IMR-90 (cell line): ENCODE data around the gene TIPRL. TPM values are rescaled to one million over a fixed set of nuclear protein-coding genes. Genes with fewer than 3 reads are reported as not detected.

Source experiments
- ATAC-seq: fragments of 200-7000 bp; cut with Tn5 transposase; 2 replicates; pipeline ENCODE4 v1.9.1; 2020; ENCODE audit warnings: low read depth, mild to moderate bottlenecking, moderate library complexity
- BruUV-seq: library from RNA; stranded (reverse); fragments of 400-500 nt; replicated peaks from 2 replicates; lab custom pipeline; 2021; lab: Mats Ljungman, UMichigan
- CTCF ChIA-PET: fragments of 300-600 bp; formaldehyde crosslinking; extraction: SDS; loops from one replicate; lab custom pipeline; 2021; ENCODE audit warnings: antibody characterized with exemption; lab: Yijun Ruan, JAX
- POLR2A ChIA-PET: fragments of 300-600 bp; sonication (Branson Sonifier 250); formaldehyde crosslinking; loops from one replicate; lab custom pipeline; 2022; ENCODE audit warnings: antibody characterized with exemption; ENCODE audit not compliant: unreplicated experiment; lab: Charles Lee
- DNase-seq: peaks from one replicate; pipeline ENCODE4 v3.0.0; 2013
- H2AFZ ChIP-seq: replicated peaks from 2 replicates; pipeline ENCODE3; 2013; ENCODE audit warnings: low read length, mild to moderate bottlenecking; ENCODE audit not compliant: poor library complexity
- H2AK5ac ChIP-seq: 2 replicates; pipeline ENCODE4 v1.6.1; 2013; ENCODE audit warnings: low read depth, low read length, inconsistent platforms
- H2AK9ac ChIP-seq: replicated peaks from 2 replicates; pipeline ENCODE3; 2013; ENCODE audit warnings: mild to moderate bottlenecking, low read depth, low read length, moderate library complexity; ENCODE audit not compliant: poor library complexity
- H2BK120ac ChIP-seq: 2 replicates; pipeline ENCODE4 v1.6.1; 2013; ENCODE audit warnings: low read depth, low read length, inconsistent platforms
- H2BK15ac ChIP-seq: 3 replicates; pipeline ENCODE4 v1.6.1; 2013; ENCODE audit warnings: low read depth, low read length, inconsistent platforms
- H2BK20ac ChIP-seq: 2 replicates; pipeline ENCODE4 v1.6.1; 2013; ENCODE audit warnings: low read depth, mild to moderate bottlenecking, inconsistent platforms, low read length, moderate library complexity
- H2BK5ac ChIP-seq: 2 replicates; pipeline ENCODE4 v1.6.1; 2013; ENCODE audit warnings: mild to moderate bottlenecking, low read depth, low read length, inconsistent platforms; ENCODE audit not compliant: poor library complexity, severe bottlenecking
- H3K14ac ChIP-seq: replicated peaks from 2 replicates; pipeline ENCODE4 v1.6.1; 2013; ENCODE audit warnings: low read depth, low read length, inconsistent platforms
- H3K18ac ChIP-seq: 2 replicates; pipeline ENCODE4 v1.6.1; 2013; ENCODE audit warnings: low read depth, low read length, control low read depth
- H3K23ac ChIP-seq: 2 replicates; pipeline ENCODE4 v1.6.1; 2013; ENCODE audit warnings: low read depth, low read length, inconsistent platforms
- H3K27ac ChIP-seq: 2 replicates; pipeline ENCODE4 v1.5.1; 2013; ENCODE audit warnings: mild to moderate bottlenecking, control low read depth, low read length; ENCODE audit not compliant: insufficient read depth
- H3K27me3 ChIP-seq: 2 replicates; pipeline ENCODE4 v1.6.1; 2013; ENCODE audit warnings: low read length; ENCODE audit not compliant: control insufficient read depth, insufficient read depth
- H3K36me3 ChIP-seq: 2 replicates; pipeline ENCODE4 v1.6.1; 2013; ENCODE audit warnings: low read length, mixed read lengths; ENCODE audit not compliant: control insufficient read depth, insufficient read depth
- H3K4ac ChIP-seq: 2 replicates; pipeline ENCODE4 v1.6.1; 2013; ENCODE audit warnings: low read depth, low read length, inconsistent platforms
- H3K4me1 ChIP-seq: 2 replicates; pipeline ENCODE4 v1.6.1; 2013; ENCODE audit warnings: low read length, mixed read lengths; ENCODE audit not compliant: control insufficient read depth, insufficient read depth
- H3K4me2 ChIP-seq: 2 replicates; pipeline ENCODE4 v1.6.1; 2013; ENCODE audit warnings: low read depth, mild to moderate bottlenecking, control low read depth, low read length, moderate library complexity
- H3K4me3 ChIP-seq: 2 replicates; pipeline ENCODE4 v1.5.1; 2013; ENCODE audit warnings: low read depth, mild to moderate bottlenecking, control low read depth, low read length, moderate library complexity; ENCODE audit not compliant: insufficient read depth
- H3K56ac ChIP-seq: 2 replicates; pipeline ENCODE4 v1.6.1; 2013; ENCODE audit warnings: low read length, inconsistent platforms; ENCODE audit not compliant: insufficient read depth; ENCODE audit errors: extremely low read depth
- H3K79me1 ChIP-seq, 2 experiments: 2 replicates each; pipeline ENCODE4 v1.6.1; 2013; ENCODE audit warnings: low read length in 2 of 2, inconsistent platforms in 1 of 2, low read depth in 1 of 2
- H3K9ac ChIP-seq: 2 replicates; pipeline ENCODE4 v1.6.1; 2013; ENCODE audit warnings: low read depth, low read length, control low read depth
- H3K9me1 ChIP-seq: 2 replicates; pipeline ENCODE4 v1.6.1; 2013; ENCODE audit warnings: low read length, inconsistent platforms; ENCODE audit not compliant: insufficient read depth
- H3K9me3 ChIP-seq: 2 replicates; pipeline ENCODE4 v1.6.1; 2013; ENCODE audit warnings: low read length; ENCODE audit not compliant: control insufficient read depth, insufficient read depth
- H4K20me1 ChIP-seq: 2 replicates; pipeline ENCODE4 v1.6.1; 2013; ENCODE audit warnings: low read length, inconsistent platforms; ENCODE audit not compliant: insufficient read depth
- H4K5ac ChIP-seq: 2 replicates; pipeline ENCODE4 v1.6.1; 2013; ENCODE audit warnings: mild to moderate bottlenecking, low read depth, low read length, control low read depth
- H4K8ac ChIP-seq, 2 experiments: 2 replicates each; pipeline ENCODE4 v1.6.1; 2013; ENCODE audit warnings: low read depth in 2 of 2, low read length in 2 of 2, control low read depth in 1 of 2, inconsistent platforms in 1 of 2
- H4K91ac ChIP-seq: 2 replicates; pipeline ENCODE4 v1.6.1; 2013; ENCODE audit warnings: low read depth, low read length, inconsistent platforms; ENCODE audit not compliant: insufficient read depth
- BHLHE40 ChIP-seq: fragments of 150-350 bp; IDR thresholded peaks from 2 replicates; pipeline ENCODE4 v1.6.1; 2016; ENCODE audit warnings: mild to moderate bottlenecking, low read depth, low read length
- CEBPB ChIP-seq: IDR thresholded peaks from 2 replicates; pipeline ENCODE4 v1.6.1; 2012; ENCODE audit warnings: low read depth, low read length, improper control_type of control experiment
- CHD1 ChIP-seq: IDR thresholded peaks from 2 replicates; pipeline ENCODE4 v1.6.1; 2012; ENCODE audit warnings: low read depth, low read length, improper control_type of control experiment
- CTCF ChIP-seq: conservative IDR thresholded peaks from 2 replicates; pipeline ENCODE4 v1.5.1; 2012; ENCODE audit warnings: mild to moderate bottlenecking, low read depth, low read length, improper control_type of control experiment
- ELK1 ChIP-seq: fragments of 150-350 bp; IDR thresholded peaks from 2 replicates; pipeline ENCODE4 v1.6.1; 2016; ENCODE audit warnings: low read depth, mild to moderate bottlenecking, low read length, moderate library complexity, borderline replicate concordance
- FOS ChIP-seq: fragments of 150-350 bp; IDR thresholded peaks from 2 replicates; pipeline ENCODE4 v1.6.1; 2016; ENCODE audit warnings: low read depth, low read length
- MAFK ChIP-seq: IDR thresholded peaks from 2 replicates; pipeline ENCODE4 v1.6.1; 2012; ENCODE audit warnings: low read depth, low read length, improper control_type of control experiment
- MAZ ChIP-seq: IDR thresholded peaks from 2 replicates; pipeline ENCODE4 v1.6.1; 2012; ENCODE audit warnings: low read depth, mild to moderate bottlenecking, low read length, improper control_type of control experiment, moderate library complexity, borderline replicate concordance
- MXI1 ChIP-seq: IDR thresholded peaks from 2 replicates; pipeline ENCODE4 v1.6.1; 2012; ENCODE audit warnings: low read depth, mild to moderate bottlenecking, low read length, moderate library complexity, borderline replicate concordance
- NFE2L2 ChIP-seq: fragments of 150-350 bp; IDR thresholded peaks from 2 replicates; pipeline ENCODE4 v1.6.1; 2016; ENCODE audit warnings: low read depth, mild to moderate bottlenecking, low read length
- POLR2A ChIP-seq: IDR thresholded peaks from 2 replicates; pipeline ENCODE4 v1.6.1; 2012; ENCODE audit warnings: mild to moderate bottlenecking, low read depth, low read length
- RAD21 ChIP-seq: IDR thresholded peaks from 2 replicates; pipeline ENCODE4 v1.6.1; 2012; ENCODE audit warnings: low read length, improper control_type of control experiment
- RCOR1 ChIP-seq: IDR thresholded peaks from 2 replicates; pipeline ENCODE4 v1.6.1; 2012; ENCODE audit warnings: mild to moderate bottlenecking, low read length, improper control_type of control experiment; ENCODE audit not compliant: insufficient replicate concordance
- RFX5 ChIP-seq: IDR thresholded peaks from 2 replicates; pipeline ENCODE4 v1.8.0; 2012; ENCODE audit warnings: low read depth, mild to moderate bottlenecking, low read length, moderate library complexity
- SMC3 ChIP-seq: fragments of 150-350 bp; IDR thresholded peaks from 2 replicates; pipeline ENCODE4 v1.6.1; 2016; ENCODE audit warnings: low read depth, mild to moderate bottlenecking, antibody characterized with exemption, low read length, moderate library complexity
- USF2 ChIP-seq: fragments of 150-350 bp; IDR thresholded peaks from 2 replicates; pipeline ENCODE4 v1.6.1; 2017; ENCODE audit warnings: mild to moderate bottlenecking, antibody characterized with exemption, low read length, low read depth
- dilution Hi-C: fragments of 300-500 bp; cut with HindIII; formaldehyde crosslinking; loops from one replicate; pipeline ENCODE4 v1.14.3; 2018; ENCODE audit warnings: low sequenced_read_pairs; ENCODE audit not compliant: unreplicated experiment
- in situ Hi-C: fragments of 300-500 bp; cut with MboI; formaldehyde crosslinking; loops from 3 replicates; pipeline ENCODE4 v1.14.3; 2019; ENCODE audit warnings: low sequenced_read_pairs, inconsistent platforms, mixed read lengths
- intact Hi-C: fragments of 100-400 bp; cut with micrococcal nuclease; formaldehyde crosslinking; loops from 2 replicates; pipeline ENCODE4 v1.10.0; 2022
- polyA plus RNA-seq, 3 experiments: library from polyadenylated mRNA; depleted of rRNA; stranded (reverse); fragments of >200 nt; gene quantifications; 2 replicates each; pipeline ENCODE4 v1.2.3, GENCODE V29; 2012; ENCODE audit warnings: low replicate concordance in 1 of 3
- total RNA-seq: library from RNA; depleted of rRNA; stranded (reverse); fragments of >200 nt; gene quantifications from 2 replicates; pipeline ENCODE4 v1.2.3, GENCODE V29; 2012

TIPRL gene
- total and polyA plus RNA-seq, 2 of the 4 experiments (the other 2 are of a cell fraction) = 15.4 to 23.8 TPM

- no peak for ATAC-seq
- no peak for DNase-seq
- ChIA-PET CTCF (interaction anchor here (0.8 kb wide), 1 partner anchor 9 kb away, joined by 3 read pairs; no protein-coding TSS in a partner anchor), POLR2A (no interaction called here)
- no peak overlapping the region for H3K4me3 ChIP-seq
- H3K27me3 ChIP-seq = no peaks in the 10 kb centered on the region
- peaks cover 9% of the 10 kb centered on the region for H3K36me3 ChIP-seq
- no peak overlapping the region for H2BK5ac ChIP-seq
- TF ChIP-seq RCOR1 = no peak
- no peak for TF ChIP-seq CTCF
- TF ChIP-seq MAZ = no peak
- no peak for TF ChIP-seq NFE2L2
- TF ChIP-seq SMC3 = no peak
- TF ChIP-seq ELK1 = no peak
- no peak for TF ChIP-seq RFX5
- no peak for TF ChIP-seq RAD21
- TF ChIP-seq MXI1 = no peak
- no peak for TF ChIP-seq BHLHE40
- TF ChIP-seq CEBPB = no peak
- no peak for TF ChIP-seq CHD1
- no peak for TF ChIP-seq FOS
- no peak for TF ChIP-seq POLR2A
- TF ChIP-seq USF2 = no peak
- no peak for TF ChIP-seq MAFK
- no peak overlapping the region for H2BK20ac ChIP-seq
- intact Hi-C loops (no loop called here), in situ Hi-C loops (no loop called here), dilution Hi-C loops (no loop called here)
- H3K23ac ChIP-seq = no peak overlapping the region
- peaks cover 3% of the 10 kb centered on the region; the same call in 1 of the 2 replicates for H3K9me1 ChIP-seq
- no peak overlapping the region for H2BK15ac ChIP-seq
- H2AK5ac ChIP-seq = no peak overlapping the region
- no peak overlapping the region for H2AFZ ChIP-seq
- H4K91ac ChIP-seq = no peak overlapping the region
- no peaks in the 10 kb centered on the region; the same call in 1 of the 2 replicates for H4K20me1 ChIP-seq
- H4K5ac ChIP-seq = no peak overlapping the region
- H3K27ac ChIP-seq = no peak overlapping the region
- H3K18ac ChIP-seq = no peak overlapping the region
- no peak overlapping the region for H3K4ac ChIP-seq
- BruUV-seq = no TSS peak
- H3K79me1 ChIP-seq = peaks cover 17 to 19% of the 10 kb centered on the region in 2 experiments
- H3K56ac ChIP-seq = no peak overlapping the region
- no peaks in the 10 kb centered on the region for H3K9me3 ChIP-seq
- H3K9ac ChIP-seq = no peak overlapping the region
- H2AK9ac ChIP-seq = no peak overlapping the region
- no peaks in the 10 kb centered on the region for H3K4me1 ChIP-seq
- H3K4me2 ChIP-seq = no peak overlapping the region
- no peak overlapping the region for H2BK120ac ChIP-seq
- H4K8ac ChIP-seq = no peak overlapping the region
- no peak overlapping the region for H3K14ac ChIP-seq
Observed at GRCh38 chr1:168187177-168187576, 8.4 kb downstream of the TIPRL start.
